IMR-90 (cell line): ENCODE data around the gene IP6K3. TPM values are rescaled to one million over a fixed set of nuclear protein-coding genes. Genes with fewer than 3 reads are reported as not detected.

Source experiments
- ATAC-seq: fragments of 200-7000 bp; cut with Tn5 transposase; 2 replicates; pipeline ENCODE4 v1.9.1; 2020; ENCODE audit warnings: low read depth, mild to moderate bottlenecking, moderate library complexity
- BruUV-seq: library from RNA; stranded (reverse); fragments of 400-500 nt; replicated peaks from 2 replicates; lab custom pipeline; 2021; lab: Mats Ljungman, UMichigan
- CTCF ChIA-PET: fragments of 300-600 bp; formaldehyde crosslinking; extraction: SDS; loops from one replicate; lab custom pipeline; 2021; ENCODE audit warnings: antibody characterized with exemption; lab: Yijun Ruan, JAX
- POLR2A ChIA-PET: fragments of 300-600 bp; sonication (Branson Sonifier 250); formaldehyde crosslinking; loops from one replicate; lab custom pipeline; 2022; ENCODE audit warnings: antibody characterized with exemption; ENCODE audit not compliant: unreplicated experiment; lab: Charles Lee
- DNase-seq: peaks from one replicate; pipeline ENCODE4 v3.0.0; 2013
- H2AFZ ChIP-seq: replicated peaks from 2 replicates; pipeline ENCODE3; 2013; ENCODE audit warnings: low read length, mild to moderate bottlenecking; ENCODE audit not compliant: poor library complexity
- H2AK5ac ChIP-seq: 2 replicates; pipeline ENCODE4 v1.6.1; 2013; ENCODE audit warnings: low read depth, low read length, inconsistent platforms
- H2AK9ac ChIP-seq: replicated peaks from 2 replicates; pipeline ENCODE3; 2013; ENCODE audit warnings: mild to moderate bottlenecking, low read depth, low read length, moderate library complexity; ENCODE audit not compliant: poor library complexity
- H2BK120ac ChIP-seq: 2 replicates; pipeline ENCODE4 v1.6.1; 2013; ENCODE audit warnings: low read depth, low read length, inconsistent platforms
- H2BK15ac ChIP-seq: 3 replicates; pipeline ENCODE4 v1.6.1; 2013; ENCODE audit warnings: low read depth, low read length, inconsistent platforms
- H2BK20ac ChIP-seq: 2 replicates; pipeline ENCODE4 v1.6.1; 2013; ENCODE audit warnings: low read depth, mild to moderate bottlenecking, inconsistent platforms, low read length, moderate library complexity
- H2BK5ac ChIP-seq: 2 replicates; pipeline ENCODE4 v1.6.1; 2013; ENCODE audit warnings: mild to moderate bottlenecking, low read depth, low read length, inconsistent platforms; ENCODE audit not compliant: poor library complexity, severe bottlenecking
- H3K14ac ChIP-seq: replicated peaks from 2 replicates; pipeline ENCODE4 v1.6.1; 2013; ENCODE audit warnings: low read depth, low read length, inconsistent platforms
- H3K18ac ChIP-seq: 2 replicates; pipeline ENCODE4 v1.6.1; 2013; ENCODE audit warnings: low read depth, low read length, control low read depth
- H3K23ac ChIP-seq: 2 replicates; pipeline ENCODE4 v1.6.1; 2013; ENCODE audit warnings: low read depth, low read length, inconsistent platforms
- H3K27ac ChIP-seq: 2 replicates; pipeline ENCODE4 v1.5.1; 2013; ENCODE audit warnings: mild to moderate bottlenecking, control low read depth, low read length; ENCODE audit not compliant: insufficient read depth
- H3K27me3 ChIP-seq: 2 replicates; pipeline ENCODE4 v1.6.1; 2013; ENCODE audit warnings: low read length; ENCODE audit not compliant: control insufficient read depth, insufficient read depth
- H3K36me3 ChIP-seq: 2 replicates; pipeline ENCODE4 v1.6.1; 2013; ENCODE audit warnings: low read length, mixed read lengths; ENCODE audit not compliant: control insufficient read depth, insufficient read depth
- H3K4ac ChIP-seq: 2 replicates; pipeline ENCODE4 v1.6.1; 2013; ENCODE audit warnings: low read depth, low read length, inconsistent platforms
- H3K4me1 ChIP-seq: 2 replicates; pipeline ENCODE4 v1.6.1; 2013; ENCODE audit warnings: low read length, mixed read lengths; ENCODE audit not compliant: control insufficient read depth, insufficient read depth
- H3K4me2 ChIP-seq: 2 replicates; pipeline ENCODE4 v1.6.1; 2013; ENCODE audit warnings: low read depth, mild to moderate bottlenecking, control low read depth, low read length, moderate library complexity
- H3K4me3 ChIP-seq: 2 replicates; pipeline ENCODE4 v1.5.1; 2013; ENCODE audit warnings: low read depth, mild to moderate bottlenecking, control low read depth, low read length, moderate library complexity; ENCODE audit not compliant: insufficient read depth
- H3K56ac ChIP-seq: 2 replicates; pipeline ENCODE4 v1.6.1; 2013; ENCODE audit warnings: low read length, inconsistent platforms; ENCODE audit not compliant: insufficient read depth; ENCODE audit errors: extremely low read depth
- H3K79me1 ChIP-seq, 2 experiments: 2 replicates each; pipeline ENCODE4 v1.6.1; 2013; ENCODE audit warnings: low read length in 2 of 2, inconsistent platforms in 1 of 2, low read depth in 1 of 2
- H3K9ac ChIP-seq: 2 replicates; pipeline ENCODE4 v1.6.1; 2013; ENCODE audit warnings: low read depth, low read length, control low read depth
- H3K9me1 ChIP-seq: 2 replicates; pipeline ENCODE4 v1.6.1; 2013; ENCODE audit warnings: low read length, inconsistent platforms; ENCODE audit not compliant: insufficient read depth
- H3K9me3 ChIP-seq: 2 replicates; pipeline ENCODE4 v1.6.1; 2013; ENCODE audit warnings: low read length; ENCODE audit not compliant: control insufficient read depth, insufficient read depth
- H4K20me1 ChIP-seq: 2 replicates; pipeline ENCODE4 v1.6.1; 2013; ENCODE audit warnings: low read length, inconsistent platforms; ENCODE audit not compliant: insufficient read depth
- H4K5ac ChIP-seq: 2 replicates; pipeline ENCODE4 v1.6.1; 2013; ENCODE audit warnings: mild to moderate bottlenecking, low read depth, low read length, control low read depth
- H4K8ac ChIP-seq, 2 experiments: 2 replicates each; pipeline ENCODE4 v1.6.1; 2013; ENCODE audit warnings: low read depth in 2 of 2, low read length in 2 of 2, control low read depth in 1 of 2, inconsistent platforms in 1 of 2
- H4K91ac ChIP-seq: 2 replicates; pipeline ENCODE4 v1.6.1; 2013; ENCODE audit warnings: low read depth, low read length, inconsistent platforms; ENCODE audit not compliant: insufficient read depth
- NFE2L2 ChIP-seq: fragments of 150-350 bp; IDR thresholded peaks from 2 replicates; pipeline ENCODE4 v1.6.1; 2016; ENCODE audit warnings: low read depth, mild to moderate bottlenecking, low read length
- WGBS, 2 experiments: methylation state at CpG; one replicate each; pipeline versions ENCODE4 v1.1.5 to v1.1.7; 2013; ENCODE audit warnings: missing lambda C conversion rate in 2 of 2; ENCODE audit not compliant: insufficient read length in 1 of 2; ENCODE audit errors: extremely low coverage in 2 of 2; 5-methylcytosine and 5-hydroxymethylcytosine counted together
- dilution Hi-C: fragments of 300-500 bp; cut with HindIII; formaldehyde crosslinking; loops from one replicate; pipeline ENCODE4 v1.14.3; 2018; ENCODE audit warnings: low sequenced_read_pairs; ENCODE audit not compliant: unreplicated experiment
- in situ Hi-C: fragments of 300-500 bp; cut with MboI; formaldehyde crosslinking; loops from 3 replicates; pipeline ENCODE4 v1.14.3; 2019; ENCODE audit warnings: low sequenced_read_pairs, inconsistent platforms, mixed read lengths
- intact Hi-C: fragments of 100-400 bp; cut with micrococcal nuclease; formaldehyde crosslinking; loops from 2 replicates; pipeline ENCODE4 v1.10.0; 2022
- polyA plus RNA-seq, 3 experiments: library from polyadenylated mRNA; depleted of rRNA; stranded (reverse); fragments of >200 nt; gene quantifications; 2 replicates each; pipeline ENCODE4 v1.2.3, GENCODE V29; 2012; ENCODE audit warnings: low replicate concordance in 1 of 3
- total RNA-seq: library from RNA; depleted of rRNA; stranded (reverse); fragments of >200 nt; gene quantifications from 2 replicates; pipeline ENCODE4 v1.2.3, GENCODE V29; 2012
- TF ChIP-seq, protein P1 (sequence below): fragments of 150-350 bp; IDR thresholded peaks from 2 replicates; pipeline ENCODE4 v1.6.1; 2016; ENCODE audit warnings: low read depth, mild to moderate bottlenecking, low read length, moderate library complexity, borderline replicate concordance

Gene IP6K3
- total and polyA plus RNA-seq, 2 of the 4 experiments (the other 2 are of a cell fraction), result 0.18 to 0.51 TPM

DNA sequence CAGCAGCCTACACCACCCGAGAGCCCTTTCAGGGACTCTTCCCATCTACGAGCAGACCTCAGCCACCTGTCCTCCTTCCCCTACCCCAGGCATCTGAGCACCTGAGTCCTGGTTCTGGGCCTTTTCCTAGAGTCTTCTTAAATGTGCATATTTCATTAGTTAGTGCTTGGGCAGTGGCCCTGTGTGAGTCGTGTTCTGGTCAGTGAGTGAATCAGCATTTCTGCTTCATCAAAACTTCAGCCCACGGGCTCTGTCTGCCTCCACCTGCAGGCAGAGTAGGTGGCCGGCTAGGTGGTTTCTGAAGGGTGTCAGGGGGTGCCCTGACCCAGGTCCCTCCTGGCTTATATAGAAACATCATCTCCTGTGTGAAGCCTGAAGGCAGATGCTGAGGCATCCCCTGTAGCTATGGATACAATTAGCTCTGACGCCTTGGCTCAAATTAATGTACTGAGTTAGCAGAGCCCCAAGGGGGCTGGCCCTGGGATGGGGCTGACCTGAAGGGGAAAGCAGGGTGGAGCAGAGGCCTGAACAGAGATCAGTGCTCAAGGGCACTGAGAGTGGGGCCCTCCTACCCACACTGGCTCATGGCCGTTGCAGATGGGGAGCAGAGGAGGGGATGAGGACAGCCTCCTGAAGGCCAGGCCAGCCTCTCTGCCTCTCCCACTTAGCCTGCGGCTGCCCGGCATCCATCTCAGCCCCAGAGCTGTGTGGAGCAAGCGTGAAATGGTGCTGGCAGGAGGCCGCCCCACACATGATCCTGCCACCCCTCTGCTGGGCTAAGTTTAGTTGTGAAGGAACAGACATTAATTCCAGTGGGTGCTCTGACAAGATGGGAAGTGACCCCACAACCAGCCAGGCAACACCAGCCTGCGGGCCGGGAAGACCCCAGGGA is 13.6 kb downstream of the IP6K3 start:
- no peak overlapping the region for H3K4ac ChIP-seq
- ChIA-PET POLR2A (no interaction called here), CTCF (no interaction called here)
- no peak overlapping the region for H3K9ac ChIP-seq
- H3K4me3 ChIP-seq, result no peak overlapping the region
- no peak overlapping the region for H4K5ac ChIP-seq
- H2BK20ac ChIP-seq, result no peak overlapping the region
- dilution Hi-C loops (no loop called here), in situ Hi-C loops (no loop called here), intact Hi-C loops (no loop called here)
- H2BK5ac ChIP-seq, result no peak overlapping the region
- H3K79me1 ChIP-seq, result no peaks in the 10 kb centered on the region
- H4K20me1 ChIP-seq, result no peaks in the 10 kb centered on the region
- no CpG with 5 or more reads among the region's 13 CpGs for WGBS, 2 experiments
- H3K18ac ChIP-seq, result no peak overlapping the region
- H2BK15ac ChIP-seq, result no peak overlapping the region
- H3K27ac ChIP-seq, result no peak overlapping the region
- no peak overlapping the region for H2AK5ac ChIP-seq
- TF ChIP-seq NFE2L2, result peak; percentile 46; the same call in 1 of the 2 replicates
- TF ChIP-seq, protein P1, sequence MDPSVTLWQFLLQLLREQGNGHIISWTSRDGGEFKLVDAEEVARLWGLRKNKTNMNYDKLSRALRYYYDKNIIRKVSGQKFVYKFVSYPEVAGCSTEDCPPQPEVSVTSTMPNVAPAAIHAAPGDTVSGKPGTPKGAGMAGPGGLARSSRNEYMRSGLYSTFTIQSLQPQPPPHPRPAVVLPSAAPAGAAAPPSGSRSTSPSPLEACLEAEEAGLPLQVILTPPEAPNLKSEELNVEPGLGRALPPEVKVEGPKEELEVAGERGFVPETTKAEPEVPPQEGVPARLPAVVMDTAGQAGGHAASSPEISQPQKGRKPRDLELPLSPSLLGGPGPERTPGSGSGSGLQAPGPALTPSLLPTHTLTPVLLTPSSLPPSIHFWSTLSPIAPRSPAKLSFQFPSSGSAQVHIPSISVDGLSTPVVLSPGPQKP, result no peak
- ATAC-seq, result peak; percentile 64
- no TSS peak for BruUV-seq
- no peak overlapping the region for H4K91ac ChIP-seq
- no peaks in the 10 kb centered on the region for H3K9me1 ChIP-seq
- no peak overlapping the region for H2BK120ac ChIP-seq
- no peaks in the 10 kb centered on the region for H3K4me1 ChIP-seq
- H3K36me3 ChIP-seq, result no peaks in the 10 kb centered on the region
- no peak overlapping the region for H3K23ac ChIP-seq
- peaks cover 8% of the 10 kb centered on the region; the same call in 1 of the 2 replicates for H3K27me3 ChIP-seq
- H3K4me2 ChIP-seq, result no peak overlapping the region
- no peaks in the 10 kb centered on the region for H3K9me3 ChIP-seq
- H2AFZ ChIP-seq, result no peak overlapping the region
- peak; percentile 38 for DNase-seq
- no peak overlapping the region for H3K14ac ChIP-seq
- H3K56ac ChIP-seq, result no peak overlapping the region
- H2AK9ac ChIP-seq, result no peak overlapping the region
- no peak overlapping the region for H4K8ac ChIP-seq
